Measurements from ENCODE around the gene PRUNE2.

DNA sequence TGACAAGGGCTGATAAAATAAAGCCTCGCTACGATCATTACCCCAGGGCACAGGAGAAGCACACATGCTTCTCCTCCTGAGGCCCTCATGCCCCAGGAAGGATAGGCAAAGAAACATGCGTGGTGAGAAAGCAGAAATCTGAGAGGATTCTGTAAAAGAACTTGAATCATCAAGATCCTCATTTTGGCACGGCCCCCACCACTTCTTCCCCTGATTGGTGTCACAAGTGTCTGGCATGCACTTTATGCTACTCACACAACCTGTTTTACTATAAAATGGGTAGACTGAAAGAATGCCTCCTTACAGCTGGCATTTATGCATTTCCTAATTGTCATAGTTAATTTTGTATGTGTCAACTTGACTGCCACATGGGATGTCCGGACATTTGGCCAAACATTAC, 109.6 kb downstream of the PRUNE2 start:
- TF ChIP-seq CTCF (conservative IDR thresholded peaks at IDR 0.05; ENCODE audit: low read length) (no peak), EZH2phosphoT487 (IDR thresholded peaks at IDR 0.05; ENCODE audit: borderline replicate concordance, low read depth, low read length) (no peak)

Data from OCI-LY7 (cell line).